GM18508 (cell line): ENCODE data around the gene ADM2.
"Not testable (repeated sequence)": the region's sequence is repeated elsewhere in the genome, so short reads cannot be mapped to it uniquely, and the experiment has no call there.

Source experiments
- ATAC-seq: cut with Tn5 transposase; IDR thresholded peaks from one replicate; pipeline ENCODE4 v1.9.1; 2021; ENCODE audit warnings: moderate number of reproducible peaks; ENCODE audit not compliant: insufficient read depth, unreplicated experiment

Gene ADM2

GRCh38 chr22:50532824-50533796 is 51.8 kb downstream of the ADM2 start:
- ATAC-seq, result no peak

GRCh38 chr22:50533856-50534711 is 52.7 kb downstream of the ADM2 start:
- not testable (repeated sequence) for ATAC-seq

GRCh38 chr22:50535113-50535512 is 53.8 kb downstream of the ADM2 start:
- no peak for ATAC-seq
